ENCODE measurements around the gene KRTAP5-1.

The KRTAP5-1 gene

GRCh38 chr11:1563149-1563638, 21.9 kb downstream of the KRTAP5-1 start:
- DNase-seq = peak in 2 of 10 donors; percentile 67 to 80
- intact Hi-C loops (cut with DNase I) = no loop called here

GRCh38 chr11:1562469-1563148, 22.5 kb downstream of the KRTAP5-1 start:
- DNase-seq = peak in 1 of 10 donors; percentile 62
- intact Hi-C loops (cut with DNase I) = no loop called here

GRCh38 chr11:1561955-1562354, 23.1 kb downstream of the KRTAP5-1 start:
- peak in 2 of 10 donors; percentile 31 to 63 for DNase-seq
- intact Hi-C loops (cut with DNase I) = no loop called here

- intact Hi-C loops (cut with DNase I) = no loop called here
- DNase-seq = peak in 2 of 10 donors; percentile 55 to 82
Measured at GRCh38 chr11:1561266-1561665, 23.8 kb downstream of the KRTAP5-1 start.

- intact Hi-C loops (cut with DNase I) = no loop called here
- DNase-seq = peak in 3 of 10 donors; percentile 70 to 87 (median 84)
Measured at GRCh38 chr11:1560649-1561251, 24.3 kb downstream of the KRTAP5-1 start.

GRCh38 chr11:1560002-1560648, 25.0 kb downstream of the KRTAP5-1 start:
- peak in 3 of 10 donors; percentile 69 to 86 (median 72) for DNase-seq

GRCh38 chr11:1559111-1559951, 25.8 kb downstream of the KRTAP5-1 start:
- peak; percentile 86 to 99 (median 92) for DNase-seq
- intact Hi-C loops (cut with DNase I) = no loop called here

More at GRCh38 chr11:1560002-1560648, 25.0 kb downstream of the KRTAP5-1 start:
- intact Hi-C loops (cut with DNase I) = no loop called here

GRCh38 chr11:1558775-1559110, 26.3 kb downstream of the KRTAP5-1 start:
- intact Hi-C loops (cut with DNase I) = no loop called here
- no peak for DNase-seq

GRCh38 chr11:1557904-1558774, 26.9 kb downstream of the KRTAP5-1 start:
- intact Hi-C loops (cut with DNase I) = no loop called here
- peak in 4 of 10 donors; percentile 53 to 90 (median 82) for DNase-seq

GRCh38 chr11:1557051-1557884, 27.8 kb downstream of the KRTAP5-1 start:
- intact Hi-C loops (cut with DNase I) = no loop called here
- peak in 3 of 10 donors; percentile 71 to 79 (median 78) for DNase-seq

- peak in 3 of 10 donors; percentile 49 to 81 (median 75) for DNase-seq
- intact Hi-C loops (cut with DNase I) = no loop called here
Measured at GRCh38 chr11:1556278-1556902, 28.7 kb downstream of the KRTAP5-1 start.

- peak in 3 of 10 donors; percentile 52 to 60 (median 52) for DNase-seq
- intact Hi-C loops (cut with DNase I) = no loop called here
Measured at GRCh38 chr11:1555713-1556153, 29.4 kb downstream of the KRTAP5-1 start.

- peak in 3 of 10 donors; percentile 68 to 80 (median 77) for DNase-seq
- intact Hi-C loops (cut with DNase I) = no loop called here
Measured at GRCh38 chr11:1554981-1555712, 29.9 kb downstream of the KRTAP5-1 start.

- intact Hi-C loops (cut with DNase I) = no loop called here
- peak in 3 of 10 donors; percentile 68 to 73 (median 71) for DNase-seq
Measured at GRCh38 chr11:1553808-1554594, 31.1 kb downstream of the KRTAP5-1 start.

- intact Hi-C loops (cut with DNase I) = no loop called here
- peak in 5 of 10 donors; percentile 53 to 96 (median 68) for DNase-seq
Measured at GRCh38 chr11:1549338-1550330, 35.4 kb downstream of the KRTAP5-1 start.
